IMR-90 (cell line): ENCODE measurements around the gene GRIA4. TPM values are rescaled to one million over a fixed set of nuclear protein-coding genes. Genes with fewer than 3 reads are reported as not detected.

Experiments used
- ATAC-seq: fragments of 200-7000 bp; cut with Tn5 transposase; 2 replicates; pipeline ENCODE4 v1.9.1; 2020; ENCODE audit warnings: low read depth, mild to moderate bottlenecking, moderate library complexity
- BruUV-seq: library from RNA; stranded (reverse); fragments of 400-500 nt; replicated peaks from 2 replicates; lab custom pipeline; 2021; lab: Mats Ljungman, UMichigan
- CTCF ChIA-PET: fragments of 300-600 bp; formaldehyde crosslinking; extraction: SDS; loops from one replicate; lab custom pipeline; 2021; ENCODE audit warnings: antibody characterized with exemption; lab: Yijun Ruan, JAX
- POLR2A ChIA-PET: fragments of 300-600 bp; sonication (Branson Sonifier 250); formaldehyde crosslinking; loops from one replicate; lab custom pipeline; 2022; ENCODE audit warnings: antibody characterized with exemption; ENCODE audit not compliant: unreplicated experiment; lab: Charles Lee
- DNase-seq: peaks from one replicate; pipeline ENCODE4 v3.0.0; 2013
- H2AFZ ChIP-seq: replicated peaks from 2 replicates; pipeline ENCODE3; 2013; ENCODE audit warnings: low read length, mild to moderate bottlenecking; ENCODE audit not compliant: poor library complexity
- H2AK5ac ChIP-seq: 2 replicates; pipeline ENCODE4 v1.6.1; 2013; ENCODE audit warnings: low read depth, low read length, inconsistent platforms
- H2AK9ac ChIP-seq: replicated peaks from 2 replicates; pipeline ENCODE3; 2013; ENCODE audit warnings: mild to moderate bottlenecking, low read depth, low read length, moderate library complexity; ENCODE audit not compliant: poor library complexity
- H2BK120ac ChIP-seq: 2 replicates; pipeline ENCODE4 v1.6.1; 2013; ENCODE audit warnings: low read depth, low read length, inconsistent platforms
- H2BK15ac ChIP-seq: 3 replicates; pipeline ENCODE4 v1.6.1; 2013; ENCODE audit warnings: low read depth, low read length, inconsistent platforms
- H2BK20ac ChIP-seq: 2 replicates; pipeline ENCODE4 v1.6.1; 2013; ENCODE audit warnings: low read depth, mild to moderate bottlenecking, inconsistent platforms, low read length, moderate library complexity
- H2BK5ac ChIP-seq: 2 replicates; pipeline ENCODE4 v1.6.1; 2013; ENCODE audit warnings: mild to moderate bottlenecking, low read depth, low read length, inconsistent platforms; ENCODE audit not compliant: poor library complexity, severe bottlenecking
- H3K14ac ChIP-seq: replicated peaks from 2 replicates; pipeline ENCODE4 v1.6.1; 2013; ENCODE audit warnings: low read depth, low read length, inconsistent platforms
- H3K18ac ChIP-seq: 2 replicates; pipeline ENCODE4 v1.6.1; 2013; ENCODE audit warnings: low read depth, low read length, control low read depth
- H3K23ac ChIP-seq: 2 replicates; pipeline ENCODE4 v1.6.1; 2013; ENCODE audit warnings: low read depth, low read length, inconsistent platforms
- H3K27ac ChIP-seq: 2 replicates; pipeline ENCODE4 v1.5.1; 2013; ENCODE audit warnings: mild to moderate bottlenecking, control low read depth, low read length; ENCODE audit not compliant: insufficient read depth
- H3K27me3 ChIP-seq: 2 replicates; pipeline ENCODE4 v1.6.1; 2013; ENCODE audit warnings: low read length; ENCODE audit not compliant: control insufficient read depth, insufficient read depth
- H3K36me3 ChIP-seq: 2 replicates; pipeline ENCODE4 v1.6.1; 2013; ENCODE audit warnings: low read length, mixed read lengths; ENCODE audit not compliant: control insufficient read depth, insufficient read depth
- H3K4ac ChIP-seq: 2 replicates; pipeline ENCODE4 v1.6.1; 2013; ENCODE audit warnings: low read depth, low read length, inconsistent platforms
- H3K4me1 ChIP-seq: 2 replicates; pipeline ENCODE4 v1.6.1; 2013; ENCODE audit warnings: low read length, mixed read lengths; ENCODE audit not compliant: control insufficient read depth, insufficient read depth
- H3K4me2 ChIP-seq: 2 replicates; pipeline ENCODE4 v1.6.1; 2013; ENCODE audit warnings: low read depth, mild to moderate bottlenecking, control low read depth, low read length, moderate library complexity
- H3K4me3 ChIP-seq: 2 replicates; pipeline ENCODE4 v1.5.1; 2013; ENCODE audit warnings: low read depth, mild to moderate bottlenecking, control low read depth, low read length, moderate library complexity; ENCODE audit not compliant: insufficient read depth
- H3K56ac ChIP-seq: 2 replicates; pipeline ENCODE4 v1.6.1; 2013; ENCODE audit warnings: low read length, inconsistent platforms; ENCODE audit not compliant: insufficient read depth; ENCODE audit errors: extremely low read depth
- H3K79me1 ChIP-seq, 2 experiments: 2 replicates each; pipeline ENCODE4 v1.6.1; 2013; ENCODE audit warnings: low read length in 2 of 2, inconsistent platforms in 1 of 2, low read depth in 1 of 2
- H3K9ac ChIP-seq: 2 replicates; pipeline ENCODE4 v1.6.1; 2013; ENCODE audit warnings: low read depth, low read length, control low read depth
- H3K9me1 ChIP-seq: 2 replicates; pipeline ENCODE4 v1.6.1; 2013; ENCODE audit warnings: low read length, inconsistent platforms; ENCODE audit not compliant: insufficient read depth
- H3K9me3 ChIP-seq: 2 replicates; pipeline ENCODE4 v1.6.1; 2013; ENCODE audit warnings: low read length; ENCODE audit not compliant: control insufficient read depth, insufficient read depth
- H4K20me1 ChIP-seq: 2 replicates; pipeline ENCODE4 v1.6.1; 2013; ENCODE audit warnings: low read length, inconsistent platforms; ENCODE audit not compliant: insufficient read depth
- H4K5ac ChIP-seq: 2 replicates; pipeline ENCODE4 v1.6.1; 2013; ENCODE audit warnings: mild to moderate bottlenecking, low read depth, low read length, control low read depth
- H4K8ac ChIP-seq, 2 experiments: 2 replicates each; pipeline ENCODE4 v1.6.1; 2013; ENCODE audit warnings: low read depth in 2 of 2, low read length in 2 of 2, control low read depth in 1 of 2, inconsistent platforms in 1 of 2
- H4K91ac ChIP-seq: 2 replicates; pipeline ENCODE4 v1.6.1; 2013; ENCODE audit warnings: low read depth, low read length, inconsistent platforms; ENCODE audit not compliant: insufficient read depth
- BHLHE40 ChIP-seq: fragments of 150-350 bp; IDR thresholded peaks from 2 replicates; pipeline ENCODE4 v1.6.1; 2016; ENCODE audit warnings: mild to moderate bottlenecking, low read depth, low read length
- CEBPB ChIP-seq: IDR thresholded peaks from 2 replicates; pipeline ENCODE4 v1.6.1; 2012; ENCODE audit warnings: low read depth, low read length, improper control_type of control experiment
- dilution Hi-C: fragments of 300-500 bp; cut with HindIII; formaldehyde crosslinking; loops from one replicate; pipeline ENCODE4 v1.14.3; 2018; ENCODE audit warnings: low sequenced_read_pairs; ENCODE audit not compliant: unreplicated experiment
- in situ Hi-C: fragments of 300-500 bp; cut with MboI; formaldehyde crosslinking; loops from 3 replicates; pipeline ENCODE4 v1.14.3; 2019; ENCODE audit warnings: low sequenced_read_pairs, inconsistent platforms, mixed read lengths
- intact Hi-C: fragments of 100-400 bp; cut with micrococcal nuclease; formaldehyde crosslinking; loops from 2 replicates; pipeline ENCODE4 v1.10.0; 2022
- polyA plus RNA-seq, 3 experiments: library from polyadenylated mRNA; depleted of rRNA; stranded (reverse); fragments of >200 nt; gene quantifications; 2 replicates each; pipeline ENCODE4 v1.2.3, GENCODE V29; 2012; ENCODE audit warnings: low replicate concordance in 1 of 3
- total RNA-seq: library from RNA; depleted of rRNA; stranded (reverse); fragments of >200 nt; gene quantifications from 2 replicates; pipeline ENCODE4 v1.2.3, GENCODE V29; 2012

The GRIA4 gene
- total and polyA plus RNA-seq, 2 of the 4 experiments (the other 2 are of a cell fraction): 0.36 to 1.0 TPM

- H2BK5ac ChIP-seq: no peak overlapping the region
- H3K4me1 ChIP-seq: no peaks in the 10 kb centered on the region
- H3K18ac ChIP-seq: no peak overlapping the region
- no peak overlapping the region for H3K9ac ChIP-seq
- H2BK20ac ChIP-seq: no peak overlapping the region
- no peak overlapping the region for H2AK9ac ChIP-seq
- H3K79me1 ChIP-seq: no peaks in the 10 kb centered on the region
- no peaks in the 10 kb centered on the region for H3K27me3 ChIP-seq
- no TSS peak for BruUV-seq
- no peaks in the 10 kb centered on the region for H3K9me1 ChIP-seq
- H4K91ac ChIP-seq: no peak overlapping the region
- H3K23ac ChIP-seq: no peak overlapping the region; the same call in 1 of the 2 replicates
- H2BK15ac ChIP-seq: no peak overlapping the region
- no peaks in the 10 kb centered on the region for H3K36me3 ChIP-seq
- no peak for ATAC-seq
- H2AFZ ChIP-seq: no peak overlapping the region
- H3K56ac ChIP-seq: no peak overlapping the region
- no peak overlapping the region for H4K5ac ChIP-seq
- no peak for DNase-seq
- H2AK5ac ChIP-seq: no peak overlapping the region
- no peaks in the 10 kb centered on the region for H4K20me1 ChIP-seq
- H3K27ac ChIP-seq: no peak overlapping the region
- intact Hi-C loops (no loop called here), in situ Hi-C loops (loop anchor here (25.0 kb wide), 1 partner anchor 920 kb away; no protein-coding TSS in a partner anchor), dilution Hi-C loops (no loop called here)
- H4K8ac ChIP-seq: no peak overlapping the region
- no peak overlapping the region for H3K4me3 ChIP-seq
- H3K4me2 ChIP-seq: no peak overlapping the region
- ChIA-PET CTCF (interaction anchor here (0.9 kb wide), 1 partner anchor 911 kb away, joined by 3 read pairs; no protein-coding TSS in a partner anchor), POLR2A (no interaction called here)
- no peak overlapping the region for H3K4ac ChIP-seq
- no peaks in the 10 kb centered on the region for H3K9me3 ChIP-seq
- no peak overlapping the region for H2BK120ac ChIP-seq
- no peak for TF ChIP-seq BHLHE40
- TF ChIP-seq CEBPB: 0 out of 2 replicates have a peak, but pooled peaks have one; percentile 10
- 0 out of 2 replicates have a peak overlapping the region, but pooled peaks have one; percentile 17 for H3K14ac ChIP-seq
Observed at GRCh38 chr11:105857728-105858127, 247.9 kb downstream of the GRIA4 start.
